K562 (cell line): Measurements from ENCODE around the gene RIPOR1. TPM values are rescaled to one million over a fixed set of nuclear protein-coding genes. Genes with fewer than 3 reads are reported as not detected.

Source experiments
- CEBPG ChIP-seq, 3 experiments: fragments of 200-800 bp in 1 of 3; sonication (Bioruptor generic) in 1 of 3; sonication (generic) in 1 of 3; formaldehyde crosslinking in 1 of 3; IDR thresholded peaks in 2 of 3; conservative IDR thresholded peaks in 1 of 3; 2 replicates each; pipeline versions ENCODE4 v1.6.1 to v1.8.0; 2016 to 2022; ENCODE audit warnings: missing compliant biosample characterization in 2 of 3, missing genetic modification characterization in 2 of 3, mild to moderate bottlenecking in 1 of 3, missing genetic modification reagents in 1 of 3
- MYBL2 ChIP-seq, 2 experiments: fragments of 450-650 bp in 1 of 2; sonication (generic) in 1 of 2; formaldehyde crosslinking in 1 of 2; IDR thresholded peaks; 2 replicates each; pipeline versions ENCODE4 v1.6.1 to v1.8.1; 2017 to 2022; ENCODE audit warnings: borderline replicate concordance in 1 of 2, inconsistent platforms in 1 of 2, low read depth in 1 of 2, mild to moderate bottlenecking in 1 of 2, missing genetic modification reagents in 1 of 2, moderate library complexity in 1 of 2
- PHB2 ChIP-seq: fragments of 450-650 bp; IDR thresholded peaks from 2 replicates; pipeline ENCODE4 v1.6.1; 2017; ENCODE audit warnings: low read depth
- RNF2 ChIP-seq: sonication (generic); IDR thresholded peaks from 2 replicates; pipeline ENCODE4 v1.6.1; 2016
- SNIP1 ChIP-seq: fragments of 450-650 bp; IDR thresholded peaks from 2 replicates; pipeline ENCODE4 v1.7.1; 2017; ENCODE audit warnings: low read depth, mild to moderate bottlenecking
- STAG1 ChIP-seq: sonication (generic); formaldehyde crosslinking; IDR thresholded peaks from 2 replicates; pipeline ENCODE4 v1.5.0; 2020; ENCODE audit warnings: missing genetic modification reagents, borderline replicate concordance
- ZHX1 ChIP-seq: fragments of 150-350 bp; conservative IDR thresholded peaks from 2 replicates; pipeline ENCODE4 v1.6.1; 2014; ENCODE audit warnings: low read length
- ZNF511 ChIP-seq: sonication (generic); formaldehyde crosslinking; IDR thresholded peaks from 2 replicates; pipeline ENCODE4 v1.8.0; 2022; ENCODE audit warnings: mild to moderate bottlenecking, missing genetic modification reagents
- polyA plus RNA-seq, 8 experiments: library from polyadenylated mRNA; depleted of rRNA in 4 of 8; stranded (reverse) in 5 of 8; unstranded in 3 of 8; fragments of >200 nt; fragmentation: Nextera tagmentation in 2 of 8; fragmentation: Illumina TruSeq in 1 of 8; extraction: Ambion mirVana in 2 of 8; extraction: Trizol in 1 of 8; gene quantifications; 2 replicates each; pipeline versions ENCODE4 v1.2.1 to v1.2.3, GENCODE V29; 2011 to 2014; ENCODE audit warnings: inconsistent platforms in 1 of 8, missing spikeins in 1 of 8
- total RNA-seq, 7 experiments: library from RNA; depleted of rRNA in 6 of 7; stranded (reverse); fragments of >200 nt in 6 of 7; fragmentation: Illumina TruSeq in 2 of 7; extraction: Trizol in 2 of 7; gene quantifications; 2 replicates each; pipeline versions ENCODE4 v1.2.1 to v1.2.3, GENCODE V29; 2011 to 2021; ENCODE audit warnings: low replicate concordance in 1 of 7
- TF ChIP-seq, protein P1 (sequence below), 2 experiments: IDR thresholded peaks; 2 replicates each; pipeline ENCODE4 v1.6.1; 2012; ENCODE audit warnings: improper control_type of control experiment in 2 of 2, low read depth in 2 of 2, low read length in 2 of 2, borderline replicate concordance in 1 of 2
- TF ChIP-seq, protein P2 (sequence below): sonication (generic); formaldehyde crosslinking; IDR thresholded peaks from 2 replicates; pipeline ENCODE4 v1.8.1; 2022; ENCODE audit warnings: missing genetic modification reagents

RIPOR1 gene
- total and polyA plus RNA-seq, 9 of the 15 experiments (the other 6 are each of a cell fraction or from before 2014, with no cell fraction given): 0.36 to 31.1 (median 3.0) TPM

GRCh38 chr16:67483731-67484525 is 44.7 kb upstream of the RIPOR1 start (continued):
- TF ChIP-seq, protein P1, sequence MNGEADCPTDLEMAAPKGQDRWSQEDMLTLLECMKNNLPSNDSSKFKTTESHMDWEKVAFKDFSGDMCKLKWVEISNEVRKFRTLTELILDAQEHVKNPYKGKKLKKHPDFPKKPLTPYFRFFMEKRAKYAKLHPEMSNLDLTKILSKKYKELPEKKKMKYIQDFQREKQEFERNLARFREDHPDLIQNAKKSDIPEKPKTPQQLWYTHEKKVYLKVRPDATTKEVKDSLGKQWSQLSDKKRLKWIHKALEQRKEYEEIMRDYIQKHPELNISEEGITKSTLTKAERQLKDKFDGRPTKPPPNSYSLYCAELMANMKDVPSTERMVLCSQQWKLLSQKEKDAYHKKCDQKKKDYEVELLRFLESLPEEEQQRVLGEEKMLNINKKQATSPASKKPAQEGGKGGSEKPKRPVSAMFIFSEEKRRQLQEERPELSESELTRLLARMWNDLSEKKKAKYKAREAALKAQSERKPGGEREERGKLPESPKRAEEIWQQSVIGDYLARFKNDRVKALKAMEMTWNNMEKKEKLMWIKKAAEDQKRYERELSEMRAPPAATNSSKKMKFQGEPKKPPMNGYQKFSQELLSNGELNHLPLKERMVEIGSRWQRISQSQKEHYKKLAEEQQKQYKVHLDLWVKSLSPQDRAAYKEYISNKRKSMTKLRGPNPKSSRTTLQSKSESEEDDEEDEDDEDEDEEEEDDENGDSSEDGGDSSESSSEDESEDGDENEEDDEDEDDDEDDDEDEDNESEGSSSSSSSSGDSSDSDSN (IDR thresholded peaks at IDR 0.05; ENCODE audit: borderline replicate concordance in 1 of 2, low read depth in 2 of 2, low read length in 2 of 2): no peak
- TF ChIP-seq STAG1 (no peak), PHB2 (no peak), RNF2 (no peak), ZNF511 (CRISPR knock-in tag) (no peak), SNIP1 (no peak), CEBPG (CRISPR knock-in tag; IDR thresholded peaks at IDR 0.05) (no peak), CEBPG (tag; conservative IDR thresholded peaks at IDR 0.05 in 1 of 2, IDR thresholded peaks at IDR 0.05 in 1 of 2) (no peak), MYBL2 (IDR thresholded peaks at IDR 0.05; ENCODE audit: low read depth) (no peak), MYBL2 (CRISPR knock-in tag; IDR thresholded peaks at IDR 0.05; ENCODE audit: borderline replicate concordance) (no peak), ZHX1 (no peak)
- TF ChIP-seq, protein P2, sequence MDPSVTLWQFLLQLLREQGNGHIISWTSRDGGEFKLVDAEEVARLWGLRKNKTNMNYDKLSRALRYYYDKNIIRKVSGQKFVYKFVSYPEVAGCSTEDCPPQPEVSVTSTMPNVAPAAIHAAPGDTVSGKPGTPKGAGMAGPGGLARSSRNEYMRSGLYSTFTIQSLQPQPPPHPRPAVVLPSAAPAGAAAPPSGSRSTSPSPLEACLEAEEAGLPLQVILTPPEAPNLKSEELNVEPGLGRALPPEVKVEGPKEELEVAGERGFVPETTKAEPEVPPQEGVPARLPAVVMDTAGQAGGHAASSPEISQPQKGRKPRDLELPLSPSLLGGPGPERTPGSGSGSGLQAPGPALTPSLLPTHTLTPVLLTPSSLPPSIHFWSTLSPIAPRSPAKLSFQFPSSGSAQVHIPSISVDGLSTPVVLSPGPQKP: no peak
